K562 treated with DMSO at 1 percent for 24 hours (cell line): ENCODE measurements around the gene GDAP1L1. TPM values are rescaled to one million over a fixed set of nuclear protein-coding genes. Genes with fewer than 3 reads are reported as not detected.

ENCODE experiments used
- total RNA-seq: library from RNA; unstranded; fragments of 300-600 nt; gene quantifications from 2 replicates; pipeline ENCODE4 v1.2.3, GENCODE V29; 2022; ENCODE audit warnings: low read depth; ENCODE audit not compliant: insufficient read depth

The GDAP1L1 gene
- total RNA-seq: 0.35 and 2.8 TPM in 2 replicates

GRCh38 chr20:44247131-44247571, at the start of gene GDAP1L1:
Gene GDAP1L1 (plus strand): TSS chr20:44247308. CDS start chr20:44247335, 27 bp downstream.

GRCh38 chr20:44210406-44211176, 36.5 kb upstream of the GDAP1L1 start, which contains the start of gene OSER1:
Gene OSER1 (minus strand): TSS chr20:44210771. CDS start chr20:44206957, 3,814 bp downstream.

GRCh38 chr20:44310664-44311639, 63.8 kb downstream of the GDAP1L1 start, which contains the start of gene FITM2:
Gene FITM2 (minus strand): TSS chr20:44311202. CDS start chr20:44311148, 54 bp downstream.

Other genes with a start within 250 kb of the GDAP1L1 start
- gene JPH2, start 60.1 kb upstream of the GDAP1L1 start, total RNA-seq: not detected in 2 replicates
- 25.9 and 28.9 TPM in 2 replicates for gene OSER1, start 36.5 kb upstream of the GDAP1L1 start, total RNA-seq
- gene FITM2, start 63.9 kb downstream of the GDAP1L1 start, total RNA-seq: 2.9 and 3.2 TPM in 2 replicates
- gene R3HDML, start 89.7 kb downstream of the GDAP1L1 start, total RNA-seq: not detected in 2 replicates
- 0.15 and 0.17 TPM in 2 replicates for gene HNF4A, start 108.4 kb downstream of the GDAP1L1 start, total RNA-seq
- gene TTPAL, start 228.6 kb downstream of the GDAP1L1 start, total RNA-seq: 3.1 and 4.8 TPM in 2 replicates